GDM1 (cell line): Measurements from ENCODE around the gene ZNF445.
"Not testable (repeated sequence)": the region's sequence is repeated elsewhere in the genome, so short reads cannot be mapped to it uniquely, and the experiment has no call there.

ENCODE experiments used
- DNase-seq: peaks from one replicate; lab custom pipeline; 2025; lab: John Stamatoyannopoulos, UW

The ZNF445 gene

GRCh38 chr3:44477312-44478030, at the start of gene ZNF445:
TSS of gene ZNF445 (minus strand) at chr3:44477670. CDS start at chr3:44455549, 22,121 bp downstream.
- peak; percentile 66 for DNase-seq

GRCh38 chr3:44525060-44525459, 47.6 kb upstream of the ZNF445 start:
- no peak for DNase-seq

- DNase-seq: no peak
These were observed 45.0 kb upstream of the ZNF445 start for GRCh38 chr3:44522494-44522933.

GRCh38 chr3:44521721-44522120, 44.3 kb upstream of the ZNF445 start:
- DNase-seq: no peak

- no peak for DNase-seq
These were observed 41.3 kb upstream of the ZNF445 start for GRCh38 chr3:44518782-44519156.

GRCh38 chr3:44516230-44516629, 38.8 kb upstream of the ZNF445 start:
- DNase-seq: peak; percentile 18

- DNase-seq: no peak
These were observed 36.0 kb upstream of the ZNF445 start for GRCh38 chr3:44513513-44513912.

GRCh38 chr3:44511238-44511566, 33.7 kb upstream of the ZNF445 start:
- DNase-seq: no peak

- no peak for DNase-seq
These were observed 32.5 kb upstream of the ZNF445 start for GRCh38 chr3:44510000-44510368.

GRCh38 chr3:44509393-44509921, 32.0 kb upstream of the ZNF445 start:
- DNase-seq: peak; percentile 4

GRCh38 chr3:44506961-44507360, 29.5 kb upstream of the ZNF445 start:
- DNase-seq: no peak

GRCh38 chr3:44506556-44506955, 29.1 kb upstream of the ZNF445 start:
- no peak for DNase-seq

- DNase-seq: no peak
These were observed 27.1 kb upstream of the ZNF445 start for GRCh38 chr3:44504566-44504965.

GRCh38 chr3:44503178-44503577, 25.7 kb upstream of the ZNF445 start:
- DNase-seq: not testable (repeated sequence)

GRCh38 chr3:44501971-44502370, 24.5 kb upstream of the ZNF445 start:
- DNase-seq: no peak

- DNase-seq: not testable (repeated sequence)
These were observed 22.4 kb upstream of the ZNF445 start for GRCh38 chr3:44499899-44500168.

- DNase-seq: no peak
These were observed 21.9 kb upstream of the ZNF445 start for GRCh38 chr3:44499149-44499898.

- no peak for DNase-seq
These were observed 18.4 kb upstream of the ZNF445 start for GRCh38 chr3:44495636-44496415.

GRCh38 chr3:44492496-44492895, 15.0 kb upstream of the ZNF445 start:
- no peak for DNase-seq

GRCh38 chr3:44482721-44483120, 5.3 kb upstream of the ZNF445 start:
- DNase-seq: no peak

- no peak for DNase-seq
These were observed 1.2 kb upstream of the ZNF445 start for GRCh38 chr3:44478606-44479094.

GRCh38 chr3:44478055-44478468, 592 bp upstream of the ZNF445 start:
- DNase-seq: no peak

GRCh38 chr3:44476963-44477311, 533 bp downstream of the ZNF445 start:
- no peak for DNase-seq
